Breast epithelium (tissue), 4 donors: Measurements from ENCODE around the gene SERPINA12. TPM values are rescaled to one million over a fixed set of nuclear protein-coding genes. Genes with fewer than 3 reads are reported as not detected.

Experiments used
- DNase-seq, 2 donors: peaks; one replicate each; pipeline ENCODE4 v3.0.0-alpha.2; 2019; ENCODE audit warnings: low spot score in 2 of 2
- H3K27ac ChIP-seq, 2 donors: fragments of 200-600 bp; sonication (generic) in 1 of 2; one replicate each; pipeline ENCODE4 v1.5.1; 2016 to 2019; ENCODE audit warnings: mild to moderate bottlenecking in 1 of 2
- H3K27me3 ChIP-seq, 2 donors: fragments of 200-600 bp; sonication (generic) in 1 of 2; one replicate each; pipeline versions ENCODE4 v1.5.1 to v1.6.0; 2017 to 2019; ENCODE audit warnings: control low read depth in 1 of 2, mild to moderate bottlenecking in 1 of 2
- H3K36me3 ChIP-seq: fragments of 200-600 bp; one replicate; pipeline ENCODE4 v1.5.1; 2019
- H3K4me1 ChIP-seq, 2 donors: fragments of 200-600 bp; sonication (generic); one replicate each; pipeline ENCODE4 v1.5.1; 2016 to 2019; ENCODE audit warnings: control low read depth in 1 of 2
- H3K4me3 ChIP-seq, 3 donors: fragments of 200-600 bp; sonication (generic); 1 replicate in 2 of 3; 2 replicates in 1 of 3; pipeline ENCODE4 v1.5.1; 2016 to 2019; ENCODE audit warnings: mild to moderate bottlenecking in 3 of 3, moderate library complexity in 2 of 3
- H3K9me3 ChIP-seq, 2 donors: fragments of 200-600 bp; sonication (generic) in 1 of 2; one replicate each; pipeline ENCODE4 v1.5.1; 2016 to 2019; ENCODE audit warnings: control low read depth in 1 of 2
- CTCF ChIP-seq, 3 donors: fragments of 450-650 bp; IDR thresholded peaks; one replicate each; pipeline ENCODE4 v1.5.1; 2016 to 2017; ENCODE audit warnings: antibody characterized with exemption in 3 of 3, mild to moderate bottlenecking in 3 of 3, moderate library complexity in 3 of 3
- POLR2A ChIP-seq: fragments of 450-650 bp; IDR thresholded peaks from one replicate; pipeline ENCODE4 v1.6.1; 2016; ENCODE audit warnings: antibody characterized with exemption, mild to moderate bottlenecking, moderate library complexity
- POLR2AphosphoS5 ChIP-seq, 3 donors: sonication (generic); formaldehyde crosslinking; IDR thresholded peaks; one replicate each; pipeline ENCODE4 v1.6.1; 2017; ENCODE audit warnings: antibody characterized with exemption in 3 of 3
- intact Hi-C: fragments of 100-400 bp; cut with DNase I; formaldehyde crosslinking; loops from one replicate; pipeline ENCODE4 v1.15.1; 2023; ENCODE audit warnings: low total_unique reads
- total RNA-seq, 3 donors: library from RNA; depleted of rRNA; stranded (reverse); fragments of >200 nt; gene quantifications; one replicate each; pipeline ENCODE4 v1.1.0, GENCODE V29; 2016

Gene SERPINA12
- total RNA-seq, 3 donors from 2014 or later = not detected

GRCh38 chr14:94491511-94491910 lies 17.8 kb downstream of the SERPINA12 start:
- no peaks in the 10 kb centered on the region for H3K9me3 ChIP-seq
- no peak for DNase-seq
- no peak overlapping the region for H3K4me3 ChIP-seq
- H3K27ac ChIP-seq = no peak overlapping the region
- TF ChIP-seq POLR2A = no peak
- no peak for TF ChIP-seq POLR2AphosphoS5 (IDR thresholded peaks at IDR 0.05)
- TF ChIP-seq CTCF (IDR thresholded peaks at IDR 0.05) = no peak
- H3K36me3 ChIP-seq = no peaks in the 10 kb centered on the region
- no peaks in the 10 kb centered on the region for H3K4me1 ChIP-seq
- H3K27me3 ChIP-seq = peaks cover 0 to under 1% of the 10 kb centered on the region in 2 donors
- intact Hi-C loops = no loop called here

GRCh38 chr14:94489336-94489735 lies 19.9 kb downstream of the SERPINA12 start:
- Histone ChIP-seq H3K9me3 (no peaks in the 10 kb centered on the region), H3K27me3 (peaks cover 0 to 5% of the 10 kb centered on the region in 2 donors), H3K4me1 (no peaks in the 10 kb centered on the region), H3K27ac (no peak overlapping the region), H3K36me3 (no peaks in the 10 kb centered on the region), H3K4me3 (no peak overlapping the region)
- intact Hi-C loops = no loop called here
- TF ChIP-seq POLR2AphosphoS5 (IDR thresholded peaks at IDR 0.05) (no peak), CTCF (IDR thresholded peaks at IDR 0.05) (no peak), POLR2A (no peak)
- no peak for DNase-seq

GRCh38 chr14:94486883-94487282 lies 22.4 kb downstream of the SERPINA12 start:
- Histone ChIP-seq H3K4me1 (no peaks in the 10 kb centered on the region), H3K27me3 (peaks cover 0 to 5% of the 10 kb centered on the region in 2 donors), H3K9me3 (no peaks in the 10 kb centered on the region), H3K36me3 (no peaks in the 10 kb centered on the region), H3K27ac (no peak overlapping the region), H3K4me3 (peak overlapping the region in 1 of 3 donors; percentile 56)
- DNase-seq = no peak
- TF ChIP-seq POLR2AphosphoS5 (IDR thresholded peaks at IDR 0.05) = no peak
- TF ChIP-seq CTCF (IDR thresholded peaks at IDR 0.05) = no peak
- intact Hi-C loops = no loop called here

GRCh38 chr14:94485944-94486841 lies 23.1 kb downstream of the SERPINA12 start:
- intact Hi-C loops = no loop called here
- peak overlapping the region in 2 of 3 donors; percentile 21 to 56 for H3K4me3 ChIP-seq
- peak in 1 of 2 donors; percentile 59 for DNase-seq

More at GRCh38 chr14:94485944-94486841, 23.1 kb downstream of the SERPINA12 start:
- Histone ChIP-seq H3K27me3 (peaks cover 0 to 5% of the 10 kb centered on the region in 2 donors), H3K9me3 (no peaks in the 10 kb centered on the region), H3K27ac (peak overlapping the region in 1 of 2 donors; percentile 13), H3K4me1 (no peaks in the 10 kb centered on the region), H3K36me3 (no peaks in the 10 kb centered on the region)
- TF ChIP-seq POLR2A (no peak), CTCF (IDR thresholded peaks at IDR 0.05) (peak; percentile 82 to 97 (median 96)), POLR2AphosphoS5 (IDR thresholded peaks at IDR 0.05) (peak in 1 of 3 donors; percentile 1)
